ENCODE data around the gene RTP3.
"Not testable (repeated sequence)": the region's sequence is repeated elsewhere in the genome, so short reads cannot be mapped to it uniquely, and the experiment has no call there.

The RTP3 gene

GRCh38 chr3:46536758-46537157 is 39.0 kb downstream of the RTP3 start:
- Histone ChIP-seq H3K27ac (ENCODE audit: low read length) (peak overlapping the region; percentile 88), H3K4me2 (ENCODE audit: low read length) (peak overlapping the region; percentile 67), H2AFZ (ENCODE audit: low read depth, low read length) (peak overlapping the region; percentile 13; the same call in 1 of the 2 replicates), H3K36me3 (replicated peaks; ENCODE audit: low read depth, low read length) (peaks cover 4% of the 10 kb centered on the region), H3K27me3 (ENCODE audit: low read depth, low read length) (peaks cover 51% of the 10 kb centered on the region), H3K4me1 (ENCODE audit: low read length) (peaks cover 54% of the 10 kb centered on the region), H3K9me3 (ENCODE audit: insufficient read depth, low read length) (peaks cover 6% of the 10 kb centered on the region; the same call in 1 of the 2 replicates), H3K9ac (ENCODE audit: low read length) (peak overlapping the region; percentile 43; the same call in 1 of the 2 replicates), H4K20me1 (ENCODE audit: insufficient read depth, low read length) (no peaks in the 10 kb centered on the region), H3K4me3 (ENCODE audit: low read length) (peak overlapping the region; percentile 47), H3K79me2 (ENCODE audit: low read length) (no peaks in the 10 kb centered on the region)
- TF ChIP-seq CTCF (IDR thresholded peaks at IDR 0.05; ENCODE audit: low read depth, low read length): no peak
- TF ChIP-seq EZH2phosphoT487 (IDR thresholded peaks at IDR 0.05; ENCODE audit: low read depth): no peak

DNA sequence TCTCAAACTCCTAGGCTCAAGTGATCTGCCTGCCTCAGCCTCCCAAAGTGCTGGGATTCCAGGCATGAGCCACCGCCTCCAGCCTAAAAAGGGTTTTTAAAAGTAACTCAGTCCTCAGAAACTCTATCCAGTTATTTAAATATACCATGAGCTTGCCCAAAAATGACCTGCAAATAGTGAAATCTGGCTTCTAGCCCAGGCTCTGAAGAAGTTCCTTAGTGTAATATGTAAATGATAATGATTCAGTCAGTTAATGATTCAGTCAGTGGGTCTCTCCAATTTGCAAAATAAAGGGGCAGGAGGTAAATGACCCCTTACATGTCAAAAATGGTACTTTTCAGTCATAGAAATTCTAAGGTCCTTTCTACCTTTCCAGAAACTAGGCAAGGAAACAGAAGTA is 39.5 kb downstream of the RTP3 start:
- peak overlapping the region; percentile 47 for H3K4me3 ChIP-seq (ENCODE audit: low read length)
- H3K4me2 ChIP-seq (ENCODE audit: low read length): peak overlapping the region; percentile 67

DNA sequence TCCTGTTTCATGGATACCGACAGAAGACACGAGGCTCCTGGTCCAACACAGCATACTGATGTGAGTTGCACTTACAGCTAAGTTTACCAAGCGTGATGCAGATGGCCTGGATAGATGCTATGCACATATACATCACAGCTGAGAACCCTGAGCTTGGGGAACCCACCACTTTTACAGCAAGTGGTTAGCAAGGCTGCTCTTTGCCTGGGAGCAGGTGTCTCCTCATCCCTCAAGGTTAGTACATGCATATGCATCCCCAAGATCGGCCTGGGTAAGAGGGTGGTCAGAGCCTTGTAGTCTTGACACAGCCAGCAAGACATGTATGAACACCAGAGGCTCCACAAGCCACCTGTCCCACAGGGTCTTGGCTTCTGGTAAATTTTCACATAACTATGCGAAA is 40.0 kb downstream of the RTP3 start:
- Histone ChIP-seq H3K4me2 (ENCODE audit: low read length) (peak overlapping the region; percentile 67), H2AFZ (ENCODE audit: low read depth, low read length) (no peak overlapping the region), H3K79me2 (ENCODE audit: low read length) (no peaks in the 10 kb centered on the region), H3K4me1 (ENCODE audit: low read length) (peaks cover 65% of the 10 kb centered on the region), H3K36me3 (replicated peaks; ENCODE audit: low read depth, low read length) (peaks cover 4% of the 10 kb centered on the region), H3K9me3 (ENCODE audit: insufficient read depth, low read length) (peaks cover 6% of the 10 kb centered on the region; the same call in 1 of the 2 replicates), H4K20me1 (ENCODE audit: insufficient read depth, low read length) (no peaks in the 10 kb centered on the region), H3K9ac (ENCODE audit: low read length) (peak overlapping the region; percentile 43; the same call in 1 of the 2 replicates), H3K4me3 (ENCODE audit: low read length) (peak overlapping the region; percentile 47), H3K27me3 (ENCODE audit: low read depth, low read length) (peaks cover 45% of the 10 kb centered on the region), H3K27ac (ENCODE audit: low read length) (peak overlapping the region; percentile 88)
- TF ChIP-seq EZH2phosphoT487 (IDR thresholded peaks at IDR 0.05; ENCODE audit: low read depth): no peak
- no peak for TF ChIP-seq CTCF (IDR thresholded peaks at IDR 0.05; ENCODE audit: low read depth, low read length)

More for the DNA sequence above, 39.5 kb downstream of the RTP3 start:
- H3K27me3 ChIP-seq (ENCODE audit: low read depth, low read length): peaks cover 47% of the 10 kb centered on the region
- H3K9me3 ChIP-seq (ENCODE audit: insufficient read depth, low read length): peaks cover 6% of the 10 kb centered on the region; the same call in 1 of the 2 replicates
- H2AFZ ChIP-seq (ENCODE audit: low read depth, low read length): peak overlapping the region; percentile 13; the same call in 1 of the 2 replicates
- TF ChIP-seq EZH2phosphoT487 (IDR thresholded peaks at IDR 0.05; ENCODE audit: low read depth): no peak
- TF ChIP-seq CTCF (IDR thresholded peaks at IDR 0.05; ENCODE audit: low read depth, low read length): no peak
- peak overlapping the region; percentile 43; the same call in 1 of the 2 replicates for H3K9ac ChIP-seq (ENCODE audit: low read length)
- peak overlapping the region; percentile 88 for H3K27ac ChIP-seq (ENCODE audit: low read length)
- H3K4me1 ChIP-seq (ENCODE audit: low read length): peaks cover 60% of the 10 kb centered on the region
- H3K79me2 ChIP-seq (ENCODE audit: low read length): no peaks in the 10 kb centered on the region
- H4K20me1 ChIP-seq (ENCODE audit: insufficient read depth, low read length): no peaks in the 10 kb centered on the region
- H3K36me3 ChIP-seq (replicated peaks; ENCODE audit: low read depth, low read length): peaks cover 4% of the 10 kb centered on the region

- H3K4me3 ChIP-seq (ENCODE audit: low read length): peak overlapping the region; percentile 47
- H3K27me3 ChIP-seq (ENCODE audit: low read depth, low read length): peaks cover 42% of the 10 kb centered on the region
- not testable (repeated sequence) for H3K36me3 ChIP-seq (replicated peaks; ENCODE audit: low read depth, low read length); H2AFZ ChIP-seq (ENCODE audit: low read depth, low read length); H3K79me2 ChIP-seq (ENCODE audit: low read length); H4K20me1 ChIP-seq (ENCODE audit: insufficient read depth, low read length); H3K9me3 ChIP-seq (ENCODE audit: insufficient read depth, low read length)
- peak overlapping the region; percentile 67 for H3K4me2 ChIP-seq (ENCODE audit: low read length)
- H3K4me1 ChIP-seq (ENCODE audit: low read length): peaks cover 66% of the 10 kb centered on the region
- H3K27ac ChIP-seq (ENCODE audit: low read length): peak overlapping the region; percentile 88
- H3K9ac ChIP-seq (ENCODE audit: low read length): peak overlapping the region; percentile 43; the same call in 1 of the 2 replicates
Observed at GRCh38 chr3:46538425-46538802, 40.6 kb downstream of the RTP3 start.
